Mesothelial cell of epicardium (in vitro differentiated cells): ENCODE results near the gene LRRC63. TPM values are rescaled to one million over a fixed set of nuclear protein-coding genes. Genes with fewer than 3 reads are reported as not detected.

ENCODE experiments used
- DNase-seq, 2 experiments: peaks; one replicate each; pipeline ENCODE4 v3.0.0; 2021; ENCODE audit warnings: low spot score in 2 of 2; ENCODE audit not compliant: unreplicated experiment in 2 of 2
- H3K27ac Mint-ChIP-seq: 2 replicates; pipeline ENCODE4 v1.8.0; 2021; ENCODE audit warnings: mixed read lengths
- H3K27me3 Mint-ChIP-seq: 2 replicates; pipeline ENCODE4 v1.8.0; 2021; ENCODE audit warnings: low read depth, mixed read lengths
- H3K36me3 Mint-ChIP-seq: 2 replicates; pipeline ENCODE4 v1.8.0; 2021; ENCODE audit warnings: mixed read lengths
- H3K4me1 Mint-ChIP-seq: 2 replicates; pipeline ENCODE4 v1.8.0; 2021; ENCODE audit warnings: mixed read lengths
- H3K4me3 Mint-ChIP-seq: 2 replicates; pipeline ENCODE4 v1.8.0; 2021; ENCODE audit warnings: mild to moderate bottlenecking, moderate library complexity, mixed read lengths
- H3K9me3 Mint-ChIP-seq: 2 replicates; pipeline ENCODE4 v1.8.0; 2021; ENCODE audit warnings: mixed read lengths
- CTCF ChIP-seq: fragments of 200-600 bp; sonication (generic); IDR thresholded peaks from one replicate; pipeline ENCODE4 v1.5.0; 2021; ENCODE audit warnings: antibody characterized with exemption; ENCODE audit not compliant: unreplicated experiment
- total RNA-seq: library from RNA; stranded (reverse); gene quantifications from 3 replicates; pipeline ENCODE4 v1.2.1, GENCODE V29; 2021

The LRRC63 gene
- total RNA-seq, 1 donor from 2014 or later: 0.42 TPM

GRCh38 chr13:46202966-46203365, 8.8 kb upstream of the LRRC63 start:
- no peak overlapping the region for H3K4me3 Mint-ChIP-seq
- H3K9me3 Mint-ChIP-seq: no peaks in the 10 kb centered on the region
- no peak for DNase-seq
- H3K36me3 Mint-ChIP-seq: no peaks in the 10 kb centered on the region
- H3K4me1 Mint-ChIP-seq: peaks cover 44% of the 10 kb centered on the region
- no peak overlapping the region for H3K27ac Mint-ChIP-seq
- no peaks in the 10 kb centered on the region for H3K27me3 Mint-ChIP-seq
- no peak for TF ChIP-seq CTCF

GRCh38 chr13:46206143-46206542, 5.6 kb upstream of the LRRC63 start:
- H3K9me3 Mint-ChIP-seq: no peaks in the 10 kb centered on the region
- no peak for DNase-seq
- peak overlapping the region; percentile 86 for H3K27ac Mint-ChIP-seq
- H3K36me3 Mint-ChIP-seq: no peaks in the 10 kb centered on the region
- peaks cover 50% of the 10 kb centered on the region for H3K4me1 Mint-ChIP-seq
- no peak for TF ChIP-seq CTCF
- no peaks in the 10 kb centered on the region for H3K27me3 Mint-ChIP-seq
- H3K4me3 Mint-ChIP-seq: no peak overlapping the region

- Mint-ChIP-seq H3K27ac (no peak overlapping the region), H3K9me3 (no peaks in the 10 kb centered on the region)
- DNase-seq: no peak
Measured at GRCh38 chr13:46207828-46208227, 3.9 kb upstream of the LRRC63 start.

GRCh38 chr13:46210362-46211083, 1.2 kb upstream of the LRRC63 start:
- Mint-ChIP-seq H3K36me3 (no peaks in the 10 kb centered on the region), H3K9me3 (no peaks in the 10 kb centered on the region), H3K4me3 (peak overlapping the region; percentile 79), H3K4me1 (peaks cover 41% of the 10 kb centered on the region), H3K27me3 (no peaks in the 10 kb centered on the region), H3K27ac (no peak overlapping the region)
- DNase-seq: no peak
- no peak for TF ChIP-seq CTCF

More at GRCh38 chr13:46207828-46208227, 3.9 kb upstream of the LRRC63 start:
- H3K36me3 Mint-ChIP-seq: no peaks in the 10 kb centered on the region
- H3K27me3 Mint-ChIP-seq: no peaks in the 10 kb centered on the region
- H3K4me3 Mint-ChIP-seq: no peak overlapping the region
- peaks cover 53% of the 10 kb centered on the region for H3K4me1 Mint-ChIP-seq
- no peak for TF ChIP-seq CTCF

GRCh38 chr13:46211116-46211482, 629 bp upstream of the LRRC63 start:
- H3K27ac Mint-ChIP-seq: peak overlapping the region; percentile 79
- peaks cover 36% of the 10 kb centered on the region for H3K4me1 Mint-ChIP-seq
- no peaks in the 10 kb centered on the region for H3K27me3 Mint-ChIP-seq
- peak overlapping the region; percentile 79 for H3K4me3 Mint-ChIP-seq
- no peak for TF ChIP-seq CTCF
- H3K9me3 Mint-ChIP-seq: peaks cover 5% of the 10 kb centered on the region
- DNase-seq: no peak
- H3K36me3 Mint-ChIP-seq: peaks cover 2% of the 10 kb centered on the region
